Panc1 (cell line): ENCODE results near the gene GPR61. TPM values are rescaled to one million over a fixed set of nuclear protein-coding genes. Genes with fewer than 3 reads are reported as not detected.

Experiments used
- ATAC-seq: fragments of 200-7000 bp; cut with Tn5 transposase; 2 replicates; pipeline ENCODE4 v1.9.1; 2020; ENCODE audit warnings: mild to moderate bottlenecking, moderate library complexity
- Bru-seq: library from RNA; stranded (reverse); fragments of 400-500 nt; gene quantifications from one replicate; lab custom pipeline; 2021; lab: Mats Ljungman, UMichigan
- BruChase-seq, 2 experiments: library from RNA; stranded (reverse); fragments of 400-500 nt; gene quantifications; one replicate each; lab custom pipeline; 2021; lab: Mats Ljungman, UMichigan
- BruUV-seq: library from RNA; stranded (reverse); fragments of 400-500 nt; replicated peaks from 2 replicates; lab custom pipeline; 2021; lab: Mats Ljungman, UMichigan
- CTCF ChIA-PET: fragments of 300-600 bp; sonication (Branson Sonifier 250); formaldehyde crosslinking; loops from one replicate; lab custom pipeline; 2022; ENCODE audit warnings: antibody characterized with exemption; lab: Charles Lee
- POLR2A ChIA-PET: fragments of 300-600 bp; sonication (Branson Sonifier 250); formaldehyde crosslinking; loops from one replicate; lab custom pipeline; 2022; ENCODE audit warnings: antibody characterized with exemption; lab: Charles Lee
- DNase-seq: peaks from one replicate; pipeline ENCODE4 v3.0.0-alpha.2; 2010; ENCODE audit warnings: low read depth, low spot score
- H3K27ac ChIP-seq: 2 replicates; pipeline ENCODE4 v1.5.1; 2011; ENCODE audit warnings: mild to moderate bottlenecking, low read length, inconsistent platforms
- H3K27me3 ChIP-seq: fragments of 200-500 bp; sonication (Bioruptor generic); 2 replicates; pipeline ENCODE4 v1.6.0; 2014; ENCODE audit warnings: low read length, inconsistent platforms; ENCODE audit not compliant: control insufficient read depth, insufficient read depth
- H3K36me3 ChIP-seq: fragments of 200-500 bp; sonication (Bioruptor generic); 2 replicates; pipeline ENCODE4 v1.5.1; 2014; ENCODE audit warnings: inconsistent platforms, mild to moderate bottlenecking, low read length, moderate library complexity; ENCODE audit not compliant: control insufficient read depth, insufficient read depth
- H3K4me1 ChIP-seq: 2 replicates; pipeline ENCODE4 v1.5.1; 2011; ENCODE audit warnings: inconsistent platforms, mild to moderate bottlenecking, low read length, moderate library complexity; ENCODE audit not compliant: control insufficient read depth, insufficient read depth
- H3K4me3 ChIP-seq, 2 experiments: 2 replicates each; pipeline ENCODE4 v1.5.1; 2011 to 2012; ENCODE audit warnings: low read depth in 2 of 2, low read length in 2 of 2, mild to moderate bottlenecking in 2 of 2, inconsistent platforms in 1 of 2, moderate library complexity in 1 of 2
- H3K9me3 ChIP-seq: fragments of 200-500 bp; sonication (Bioruptor generic); 2 replicates; pipeline ENCODE4 v1.5.1; 2014; ENCODE audit warnings: low read depth, mild to moderate bottlenecking, inconsistent platforms, low read length, moderate library complexity; ENCODE audit not compliant: control insufficient read depth, insufficient read depth
- CTCF ChIP-seq: fragments of 450-650 bp; IDR thresholded peaks from 2 replicates; pipeline ENCODE4 v1.5.1; 2017; ENCODE audit warnings: mild to moderate bottlenecking
- POLR2AphosphoS5 ChIP-seq: IDR thresholded peaks from 2 replicates; pipeline ENCODE4 v1.6.1; 2012; ENCODE audit warnings: mild to moderate bottlenecking, low read depth, low read length, moderate library complexity
- REST ChIP-seq, 2 experiments: IDR thresholded peaks; 2 replicates each; pipeline ENCODE4 v1.6.1; 2011 to 2012; ENCODE audit warnings: low read depth in 2 of 2, control low read depth in 1 of 2, low read length in 1 of 2, mild to moderate bottlenecking in 1 of 2, moderate library complexity in 1 of 2; ENCODE audit not compliant: insufficient read depth in 1 of 2
- SIN3A ChIP-seq: IDR thresholded peaks from 2 replicates; pipeline ENCODE4 v1.6.1; 2012; ENCODE audit warnings: low read depth, mild to moderate bottlenecking, low read length, moderate library complexity, borderline replicate concordance; ENCODE audit not compliant: insufficient read depth
- TCF7L2 ChIP-seq: IDR thresholded peaks from 2 replicates; pipeline ENCODE4 v1.6.1; 2011; ENCODE audit warnings: mild to moderate bottlenecking, low read depth, low read length, inconsistent platforms
- in situ Hi-C: cut with HindIII; loops from 2 replicates; pipeline ENCODE4 v1.10.0; 2016; ENCODE audit warnings: low sequenced_read_pairs, low pct_unique_long_range_greater_than_20kb
- intact Hi-C: fragments of 100-400 bp; cut with micrococcal nuclease; formaldehyde crosslinking; loops from one replicate; pipeline ENCODE4 v1.10.0; 2022; ENCODE audit not compliant: unreplicated experiment
- long read RNA-seq: library from polyadenylated mRNA; unstranded; transcript quantifications from one replicate; pipeline ENCODE4 v2.0.0, GENCODE V29; 2021; ENCODE audit not compliant: unreplicated experiment
- polyA plus RNA-seq: library from polyadenylated mRNA; unstranded; fragments of >200 nt; gene quantifications from one replicate; pipeline ENCODE4 v1.2.1, GENCODE V29; 2012; ENCODE audit warnings: missing spikeins; ENCODE audit not compliant: insufficient read length
- total RNA-seq: library from RNA; stranded (reverse); gene quantifications from one replicate; pipeline ENCODE4 v1.2.1, GENCODE V29; 2021; ENCODE audit not compliant: unreplicated experiment

GPR61 gene
- not detected for total RNA-seq
- polyA plus RNA-seq: not detected
- percentile 18 among the genes with signal in this experiment for Bru-seq, nascent RNA
- BruChase-seq, experiment 1, labeled RNA remaining after a 2-hour chase: percentile 9 among the genes with signal in this experiment
- percentile 15 among the genes with signal in this experiment for BruChase-seq, experiment 2, labeled RNA remaining after a 6-hour chase
- long read RNA-seq: 0 reads

DNA sequence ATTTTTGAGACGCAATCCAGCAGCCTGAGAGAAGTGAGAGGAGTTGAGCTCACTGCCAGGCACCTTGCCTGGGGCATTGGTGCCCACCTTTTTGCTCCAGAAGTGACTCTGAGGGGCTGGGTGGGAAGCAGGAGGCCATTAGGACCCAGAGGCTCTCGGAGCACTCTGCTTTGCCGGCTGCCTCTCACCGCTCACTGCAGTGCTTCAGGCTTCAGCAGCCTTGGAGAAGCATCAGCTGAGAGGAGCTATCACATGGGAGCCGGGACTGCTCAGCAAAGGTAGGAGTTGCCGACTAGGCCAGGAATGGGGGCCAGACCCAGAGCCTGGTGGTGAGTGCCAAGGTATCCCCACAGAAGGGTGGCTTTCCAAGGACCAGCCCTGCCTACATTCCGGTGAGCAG is at the start of gene GPR61:
Gene GPR61, plus strand, starts transcription at position 197 of the 400 bp plus-strand sequence. CDS start 3,151 bp downstream, outside the sequence.
- no peak for ATAC-seq
- no peak for TF ChIP-seq CTCF
- TF ChIP-seq POLR2AphosphoS5: no peak
- TF ChIP-seq SIN3A: no peak
- TF ChIP-seq TCF7L2: no peak
- TF ChIP-seq REST (IDR thresholded peaks at IDR 0.05; ENCODE audit: insufficient read depth in 1 of 2, low read depth in 2 of 2, low read length in 1 of 2): no peak
- H3K27ac ChIP-seq: no peak within 1 kb of the TSS
- DNase-seq: no peak
- no peaks in the 10 kb centered on the region for H3K27me3 ChIP-seq
- intact Hi-C loops (loop anchor here (10.0 kb wide), 2 partner anchors 105 to 445 kb away; partner anchors contain the start of gene AHCYL1), in situ Hi-C loops (no loop called here)
- POLR2A ChIA-PET: no interaction called here
- no peaks in the 10 kb centered on the region for H3K9me3 ChIP-seq
- no peaks in the 10 kb centered on the region for H3K36me3 ChIP-seq
- no peak within 1 kb of the TSS for H3K4me3 ChIP-seq
- CTCF ChIA-PET: interaction anchor here (0.7 kb wide), 1 partner anchor 359 kb away, joined by 3 read pairs; no protein-coding TSS in a partner anchor
- no peaks in the 10 kb centered on the region for H3K4me1 ChIP-seq
- no TSS peak for BruUV-seq

DNA sequence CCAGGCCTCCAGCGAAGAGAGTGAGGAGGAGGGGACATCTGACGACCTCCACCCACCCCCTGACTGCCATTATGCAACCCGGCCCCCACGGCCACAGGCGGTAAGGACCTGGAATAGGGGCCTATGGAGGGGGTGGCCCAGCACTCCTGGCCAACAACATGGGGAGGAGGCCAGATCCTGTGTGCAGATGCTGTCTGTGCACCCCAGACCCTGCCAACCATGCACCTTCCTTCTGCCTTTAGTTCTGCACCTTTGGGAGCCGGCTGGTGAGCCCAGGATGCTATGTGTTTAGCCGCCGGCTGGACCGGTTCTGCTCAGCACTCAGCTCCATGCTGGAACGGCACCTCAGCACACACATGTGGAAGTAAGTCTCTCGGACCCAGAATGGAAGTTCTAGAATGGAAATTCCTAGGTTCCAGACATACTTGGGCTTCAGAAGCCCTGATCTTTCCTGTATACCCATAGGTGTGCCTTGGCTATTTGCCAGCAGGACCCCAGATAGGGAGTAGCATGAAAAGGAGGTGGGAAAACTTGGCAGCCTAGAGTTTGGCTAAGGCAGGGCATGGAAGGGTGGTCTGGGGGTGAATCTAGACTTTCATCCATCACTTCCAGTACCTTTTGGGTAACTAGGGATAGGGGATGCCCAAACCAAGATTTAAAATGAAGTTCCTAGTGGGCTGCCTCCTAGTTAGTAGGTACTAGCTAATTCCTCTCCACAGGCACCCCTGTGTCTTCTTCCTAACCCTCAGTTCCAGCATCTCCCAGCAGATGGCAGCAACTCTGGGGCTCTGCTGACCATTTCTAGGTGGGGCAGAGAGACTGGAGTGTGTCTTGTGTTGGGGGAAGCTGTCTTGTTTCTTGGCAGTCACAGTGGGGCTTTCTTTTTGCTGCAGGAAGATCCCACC is 49.4 kb upstream of the GPR61 start:
- Histone ChIP-seq H3K27me3 (no peaks in the 10 kb centered on the region), H3K4me1 (peaks cover 6% of the 10 kb centered on the region; the same call in 1 of the 2 replicates), H3K27ac (no peak overlapping the region), H3K9me3 (no peaks in the 10 kb centered on the region), H3K4me3 (no peak overlapping the region), H3K36me3 (no peaks in the 10 kb centered on the region; the same call in 1 of the 2 replicates)
- ChIA-PET CTCF (interaction anchor here (0.6 to 2.5 kb wide), 3 partner anchors 19 to 458 kb away, joined by 3 to 21 read pairs (median 3); partner anchors contain the start of gene AMIGO1), POLR2A (no interaction called here)
- BruUV-seq: no TSS peak
- no peak for DNase-seq
- intact Hi-C loops (no loop called here), in situ Hi-C loops (no loop called here)
- ATAC-seq: 0 out of 2 replicates have a peak, but pooled peaks have one; percentile 41
- TF ChIP-seq TCF7L2 (no peak), CTCF (peak; percentile 85)
